GM12878 (cell line): ENCODE measurements around the gene TLR10. TPM values are rescaled to one million over a fixed set of nuclear protein-coding genes. Genes with fewer than 3 reads are reported as not detected.

Experiments
- ATF2 ChIP-seq: IDR thresholded peaks from 2 replicates; pipeline ENCODE4 v1.6.1; 2012; ENCODE audit warnings: low read length, inconsistent platforms
- BHLHE40 ChIP-seq, 2 experiments: fragments of 450-650 bp in 1 of 2; IDR thresholded peaks; 2 replicates each; pipeline ENCODE4 v1.6.1; 2011 to 2017; ENCODE audit warnings: low read depth in 2 of 2, borderline replicate concordance in 1 of 2, improper control_type of control experiment in 1 of 2, low read length in 1 of 2, mild to moderate bottlenecking in 1 of 2
- CHD4 ChIP-seq: fragments of 200-600 bp; sonication (generic); IDR thresholded peaks from 2 replicates; pipeline ENCODE4 v1.6.1; 2016; ENCODE audit warnings: mild to moderate bottlenecking
- CREM ChIP-seq: IDR thresholded peaks from 2 replicates; pipeline ENCODE4 v1.6.1; 2014; ENCODE audit warnings: antibody characterized with exemption, low read depth
- DPF2 ChIP-seq: fragments of 450-650 bp; IDR thresholded peaks from 2 replicates; pipeline ENCODE4 v1.6.1; 2017; ENCODE audit warnings: mild to moderate bottlenecking
- EGR1 ChIP-seq, 2 experiments: IDR thresholded peaks; 1 replicate in 1 of 2; 2 replicates in 1 of 2; pipeline ENCODE4 v1.6.1; 2011 to 2012; ENCODE audit warnings: low read depth in 2 of 2, low read length in 2 of 2, borderline replicate concordance in 1 of 2, mild to moderate bottlenecking in 1 of 2, moderate library complexity in 1 of 2
- ELK1 ChIP-seq: IDR thresholded peaks from 2 replicates; pipeline ENCODE4 v1.6.1; 2012; ENCODE audit warnings: low read depth, low read length, improper control_type of control experiment
- FOXM1 ChIP-seq: IDR thresholded peaks from 2 replicates; pipeline ENCODE4 v1.6.1; 2012; ENCODE audit warnings: low read depth, mild to moderate bottlenecking, inconsistent platforms, low read length, moderate library complexity
- HDGF ChIP-seq: fragments of 450-650 bp; IDR thresholded peaks from 2 replicates; pipeline ENCODE4 v1.6.1; 2016; ENCODE audit warnings: antibody characterized with exemption
- LARP7 ChIP-seq: fragments of 450-650 bp; IDR thresholded peaks from 2 replicates; pipeline ENCODE4 v1.6.1; 2017; ENCODE audit warnings: mild to moderate bottlenecking
- NRF1 ChIP-seq: conservative IDR thresholded peaks from 2 replicates; pipeline ENCODE4 v1.6.1; 2011; ENCODE audit warnings: mild to moderate bottlenecking, low read depth, low read length, improper control_type of control experiment
- PAX5 ChIP-seq: IDR thresholded peaks from 2 replicates; pipeline ENCODE4 v1.6.1; 2011; ENCODE audit warnings: low read depth, low read length, borderline replicate concordance
- RAD51 ChIP-seq: fragments of 450-650 bp; IDR thresholded peaks from 2 replicates; pipeline ENCODE4 v1.6.1; 2016; ENCODE audit warnings: moderate library complexity, mild to moderate bottlenecking, inconsistent platforms
- RELB ChIP-seq: fragments of 450-650 bp; IDR thresholded peaks from 2 replicates; pipeline ENCODE4 v1.6.1; 2017; ENCODE audit warnings: low read depth, mild to moderate bottlenecking, moderate library complexity
- SREBF1 ChIP-seq: IDR thresholded peaks from 2 replicates; pipeline ENCODE4 v1.6.1; 2012; ENCODE audit warnings: mild to moderate bottlenecking, low read length
- TBL1XR1 ChIP-seq: IDR thresholded peaks from 2 replicates; pipeline ENCODE4 v1.6.1; 2012; ENCODE audit warnings: low read depth, low read length, improper control_type of control experiment
- YBX1 ChIP-seq: fragments of 450-650 bp; IDR thresholded peaks from 2 replicates; pipeline ENCODE4 v1.6.1; 2016; ENCODE audit warnings: antibody characterized with exemption
- ZNF687 ChIP-seq: fragments of 450-650 bp; IDR thresholded peaks from 2 replicates; pipeline ENCODE4 v1.6.1; 2017; ENCODE audit warnings: mild to moderate bottlenecking, moderate library complexity
- ZSCAN29 ChIP-seq: fragments of 450-650 bp; IDR thresholded peaks from 2 replicates; pipeline ENCODE4 v1.6.1; 2017; ENCODE audit warnings: mild to moderate bottlenecking, moderate library complexity
- polyA plus RNA-seq, 11 experiments: library from polyadenylated mRNA; depleted of rRNA in 4 of 11; unstranded in 6 of 11; stranded (reverse) in 5 of 11; fragments of >200 nt; fragmentation: Nextera tagmentation in 4 of 11; fragmentation: Illumina TruSeq in 1 of 11; extraction: Ambion mirVana in 4 of 11; extraction: Trizol in 1 of 11; gene quantifications; 1 replicate in 1 of 11; 2 replicates in 10 of 11; pipeline versions ENCODE4 v1.2.1 to v1.2.3, GENCODE V29; 2011 to 2016; ENCODE audit warnings: inconsistent platforms in 2 of 11, missing spikeins in 2 of 11, low read depth in 1 of 11
- total RNA-seq, 4 experiments: library from RNA; depleted of rRNA in 3 of 4; stranded (reverse); fragments of >200 nt in 3 of 4; fragmentation: Illumina TruSeq in 1 of 4; extraction: Trizol in 1 of 4; gene quantifications; 2 replicates each; pipeline versions ENCODE4 v1.2.1 to v1.2.3, GENCODE V29; 2013 to 2021

Gene TLR10
- total and polyA plus RNA-seq, 10 of the 15 experiments (the other 5 are each of a cell fraction or from before 2014, with no cell fraction given): 31.5 to 149 (median 64.9) TPM

GRCh38 chr4:38805530-38806145 is 22.8 kb upstream of the TLR10 start (continued):
- no peak for TF ChIP-seq SREBF1
- TF ChIP-seq HDGF: no peak
- TF ChIP-seq FOXM1: peak; percentile 78
- TF ChIP-seq RAD51: no peak
- TF ChIP-seq DPF2: 0 out of 2 replicates have a peak, but pooled peaks have one; percentile 75
- TF ChIP-seq ZSCAN29: no peak
- TF ChIP-seq ELK1: no peak; the same call in 1 of the 2 replicates
- TF ChIP-seq CHD4: no peak
- TF ChIP-seq YBX1: 0 out of 2 replicates have a peak, but pooled peaks have one; percentile 55
- peak; percentile 92 for TF ChIP-seq RELB
- TF ChIP-seq ZNF687: no peak; the same call in 1 of the 2 replicates
- no peak for TF ChIP-seq LARP7
- no peak for TF ChIP-seq NRF1
- TF ChIP-seq TBL1XR1: peak; percentile 93; the same call in 1 of the 2 replicates
- TF ChIP-seq ATF2: peak; percentile 96
- peak; percentile 60; the same call in 1 of the 2 replicates for TF ChIP-seq PAX5
- peak; percentile 51 to 67; a peak in 2 of 4 replicates for TF ChIP-seq BHLHE40 (IDR thresholded peaks at IDR 0.05; ENCODE audit: borderline replicate concordance in 1 of 2, low read depth in 2 of 2, low read length in 1 of 2)
- TF ChIP-seq EGR1 (IDR thresholded peaks at IDR 0.05; ENCODE audit: borderline replicate concordance in 1 of 2, low read depth in 2 of 2, low read length in 2 of 2): no peak
- peak; percentile 77 for TF ChIP-seq CREM
- TF ChIP-seq, all 136 proteins: peak for 57
